ENCODE measurements around the gene PRSS8. TPM values are rescaled to one million over a fixed set of nuclear protein-coding genes. Genes with fewer than 3 reads are reported as not detected.
"Not testable (repeated sequence)": the region's sequence is repeated elsewhere in the genome, so short reads cannot be mapped to it uniquely, and the experiment has no call there.

PRSS8 gene
- total RNA-seq, 4 donors from 2014 or later = 39.2 to 121 (median 49.2) TPM

- no peak for DNase-seq
- Histone ChIP-seq H3K4me3 (no peak overlapping the region), H3K36me3 (no peaks in the 10 kb centered on the region), H3K27ac (peak overlapping the region in 1 of 4 donors; percentile 3), H3K27me3 (peaks cover 0 to 25% (median 0%) of the 10 kb centered on the region in 4 donors), H3K9me3 (no peaks in the 10 kb centered on the region), H3K4me1 (peaks cover 30 to 65% (median 33%) of the 10 kb centered on the region in 3 donors)
- no peak for TF ChIP-seq CTCF (IDR thresholded peaks at IDR 0.05)
- no peak for TF ChIP-seq POLR2A (IDR thresholded peaks at IDR 0.05)
- WGBS, 2 donors = 70 to 80% methylated on average over 4 to 8 of the region's 8 CpGs
- intact Hi-C loops (cut with DNase I) = loop anchor here (5.0 kb wide), 1 partner anchor 156 kb away; the partner anchor contains the start of gene HSD3B7
Measured at GRCh38 chr16:31143694-31144148, 8.2 kb upstream of the PRSS8 start.

- Histone ChIP-seq H3K4me3 (peak overlapping the region; percentile 40 to 70 (median 50)), H3K27me3 (peaks cover 0 to 20% (median 0%) of the 10 kb centered on the region in 4 donors), H3K36me3 (no peaks in the 10 kb centered on the region), H3K27ac (peak overlapping the region; percentile 88 to 93 (median 88)), H3K4me1 (peaks cover 28 to 65% (median 33%) of the 10 kb centered on the region in 3 donors), H3K9me3 (no peaks in the 10 kb centered on the region)
- 55 to 64% methylated on average over 9 to 12 of the region's 22 CpGs for WGBS, 2 donors
- no peak for TF ChIP-seq POLR2A (IDR thresholded peaks at IDR 0.05)
- TF ChIP-seq CTCF (IDR thresholded peaks at IDR 0.05) = no peak
- intact Hi-C loops (cut with DNase I) = loop anchor here (5.0 kb wide), 1 partner anchor 156 kb away; the partner anchor contains the start of gene HSD3B7
- DNase-seq = no peak
Measured at GRCh38 chr16:31143011-31143693, 7.6 kb upstream of the PRSS8 start.

- Histone ChIP-seq H3K4me1 (peaks cover 28 to 64% (median 33%) of the 10 kb centered on the region in 3 donors), H3K27me3 (peaks cover 0 to 12% (median 0%) of the 10 kb centered on the region in 4 donors), H3K36me3 (no peaks in the 10 kb centered on the region), H3K4me3 (peak overlapping the region; percentile 40 to 70 (median 50)), H3K9me3 (no peaks in the 10 kb centered on the region), H3K27ac (peak overlapping the region; percentile 88 to 93 (median 89))
- intact Hi-C loops (cut with DNase I) = loop anchor here (5.0 kb wide), 1 partner anchor 155 kb away; the partner anchor contains the start of gene HSD3B7
- peak in 2 of 4 donors; percentile 15 to 19 for TF ChIP-seq POLR2A (IDR thresholded peaks at IDR 0.05)
- TF ChIP-seq CTCF (IDR thresholded peaks at IDR 0.05) = peak; percentile 95 to 100 (median 100)
- 2 to 5% methylated on average over 15 to 22 of the region's 89 CpGs for WGBS, 2 donors
- peak; percentile 98 for DNase-seq
Measured at GRCh38 chr16:31142109-31143010, 6.8 kb upstream of the PRSS8 start.

GRCh38 chr16:31141489-31142108 is 6.1 kb upstream of the PRSS8 start:
- Histone ChIP-seq H3K4me3 (peak overlapping the region; percentile 2 to 70 (median 50)), H3K9me3 (no peaks in the 10 kb centered on the region), H3K36me3 (no peaks in the 10 kb centered on the region), H3K27me3 (peaks cover 0 to 4% (median 0%) of the 10 kb centered on the region in 4 donors), H3K27ac (peak overlapping the region; percentile 88 to 93 (median 89)), H3K4me1 (peaks cover 28 to 64% (median 33%) of the 10 kb centered on the region in 3 donors)
- intact Hi-C loops (cut with DNase I) = loop anchor here (5.0 kb wide), 1 partner anchor 154 kb away; the partner anchor contains the start of gene HSD3B7
- TF ChIP-seq CTCF (IDR thresholded peaks at IDR 0.05) (no peak), POLR2A (IDR thresholded peaks at IDR 0.05) (peak in 1 of 4 donors; percentile 37)
- 3 to 9% methylated on average over 4 of the region's 10 CpGs for WGBS, 2 donors
- DNase-seq = no peak

- H3K36me3 ChIP-seq, H3K9me3 ChIP-seq, H3K27me3 ChIP-seq, DNase-seq: not testable (repeated sequence)
- WGBS, 2 donors = 64 to 72% methylated on average over 5 to 9 of the region's 9 CpGs
- Histone ChIP-seq H3K27ac (peak overlapping the region; percentile 88 to 93 (median 89)), H3K4me1 (peaks cover 29 to 65% (median 33%) of the 10 kb centered on the region in 3 donors), H3K4me3 (peak overlapping the region in 3 of 4 donors; percentile 40 to 70 (median 59))
- intact Hi-C loops (cut with DNase I) = loop anchor here (5.0 kb wide), 1 partner anchor 154 kb away; the partner anchor contains the start of gene HSD3B7
Measured at GRCh38 chr16:31141071-31141469, 5.5 kb upstream of the PRSS8 start.

Data from esophagus squamous epithelium (tissue), 5 donors.